ENCODE data around the gene LRRC37B.
"Not testable (repeated sequence)": the region's sequence is repeated elsewhere in the genome, so short reads cannot be mapped to it uniquely, and the experiment has no call there.

Gene LRRC37B

DNA sequence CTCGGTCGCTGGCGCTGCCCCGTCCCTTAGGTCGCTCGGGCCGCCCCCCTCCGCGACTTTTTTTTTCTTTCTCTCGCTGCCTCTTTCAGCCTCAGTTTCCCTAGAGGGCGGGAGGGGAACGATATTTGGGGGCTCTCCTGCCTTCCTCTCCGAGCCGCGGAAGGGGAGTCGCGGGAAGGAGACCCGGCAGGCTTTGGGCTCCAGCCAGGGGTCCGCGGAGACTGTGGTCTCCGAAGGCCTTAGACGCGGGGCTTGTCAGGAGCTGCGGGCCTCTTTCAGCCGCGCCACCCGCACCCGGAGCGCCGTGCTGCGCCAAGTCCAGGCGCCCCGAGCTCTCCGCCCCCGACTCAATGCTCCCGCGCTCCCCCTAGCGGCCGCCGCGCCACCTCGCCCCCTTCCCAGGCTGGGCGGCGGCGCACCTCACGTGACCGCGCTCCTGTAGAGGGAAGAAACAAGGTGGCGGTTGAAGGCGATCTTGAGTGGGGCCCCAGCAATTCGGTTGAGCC is at the start of gene LRRC37B:
Gene LRRC37B, plus strand, starts transcription at position 427 of the 506 bp plus-strand sequence. CDS start 14,010 bp downstream, outside the sequence.
- peak within 1 kb of the TSS; percentile 93 for H3K4me3 ChIP-seq (replicated peaks; ENCODE audit: low read depth, low read length)
- TF ChIP-seq, protein P1, sequence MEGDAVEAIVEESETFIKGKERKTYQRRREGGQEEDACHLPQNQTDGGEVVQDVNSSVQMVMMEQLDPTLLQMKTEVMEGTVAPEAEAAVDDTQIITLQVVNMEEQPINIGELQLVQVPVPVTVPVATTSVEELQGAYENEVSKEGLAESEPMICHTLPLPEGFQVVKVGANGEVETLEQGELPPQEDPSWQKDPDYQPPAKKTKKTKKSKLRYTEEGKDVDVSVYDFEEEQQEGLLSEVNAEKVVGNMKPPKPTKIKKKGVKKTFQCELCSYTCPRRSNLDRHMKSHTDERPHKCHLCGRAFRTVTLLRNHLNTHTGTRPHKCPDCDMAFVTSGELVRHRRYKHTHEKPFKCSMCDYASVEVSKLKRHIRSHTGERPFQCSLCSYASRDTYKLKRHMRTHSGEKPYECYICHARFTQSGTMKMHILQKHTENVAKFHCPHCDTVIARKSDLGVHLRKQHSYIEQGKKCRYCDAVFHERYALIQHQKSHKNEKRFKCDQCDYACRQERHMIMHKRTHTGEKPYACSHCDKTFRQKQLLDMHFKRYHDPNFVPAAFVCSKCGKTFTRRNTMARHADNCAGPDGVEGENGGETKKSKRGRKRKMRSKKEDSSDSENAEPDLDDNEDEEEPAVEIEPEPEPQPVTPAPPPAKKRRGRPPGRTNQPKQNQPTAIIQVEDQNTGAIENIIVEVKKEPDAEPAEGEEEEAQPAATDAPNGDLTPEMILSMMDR (IDR thresholded peaks at IDR 0.05; ENCODE audit: low read length, missing control alignments), result peak; percentile 45
- DNase-seq (ENCODE audit: low read depth), result peak; percentile 74

DNA sequence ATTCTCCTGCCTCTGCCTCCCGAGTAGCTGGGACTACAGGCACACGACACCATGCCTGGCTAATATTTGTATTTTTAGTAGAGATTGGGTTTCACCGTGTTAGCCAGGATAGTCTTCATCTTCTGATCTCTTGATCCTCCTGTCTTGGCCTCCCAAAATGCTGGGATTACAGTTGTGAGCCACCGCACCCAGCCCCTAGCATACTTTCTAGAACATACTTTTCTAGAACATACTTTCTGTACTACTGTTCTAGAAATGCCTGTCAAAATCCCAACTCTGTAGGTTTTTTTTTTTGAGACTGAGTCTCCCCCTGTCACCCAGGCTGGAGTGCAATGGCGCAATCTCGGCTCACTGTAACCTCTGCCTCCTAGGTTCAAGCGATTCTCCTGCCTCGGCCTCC is 43.1 kb upstream of the LRRC37B start:
- not testable (repeated sequence) for DNase-seq (ENCODE audit: low read depth); H3K4me3 ChIP-seq (replicated peaks; ENCODE audit: low read depth, low read length)

DNA sequence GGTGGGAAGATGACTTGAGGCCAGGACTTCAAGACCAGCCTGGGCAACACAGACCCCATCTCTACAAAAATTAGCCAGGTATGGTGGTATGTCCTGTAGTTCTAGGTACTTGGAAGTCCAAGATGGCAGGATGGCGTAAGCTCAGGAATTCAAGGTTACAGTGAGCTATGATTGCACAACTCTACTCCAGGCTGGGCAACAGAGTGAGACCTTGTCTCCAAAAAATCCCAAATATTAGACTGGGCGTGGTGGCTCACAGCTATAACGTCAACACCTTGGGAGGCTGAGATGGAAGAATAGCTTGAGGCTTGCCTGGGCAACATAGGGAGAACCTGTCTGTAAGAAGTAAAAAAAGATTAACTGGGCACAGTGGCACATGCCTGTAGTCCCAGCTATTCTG is 39.5 kb upstream of the LRRC37B start:
- no peak overlapping the region for H3K4me3 ChIP-seq (replicated peaks; ENCODE audit: low read depth, low read length)
- no peak for DNase-seq (ENCODE audit: low read depth)
- TF ChIP-seq, protein P1 (IDR thresholded peaks at IDR 0.05; ENCODE audit: low read length, missing control alignments), result no peak

DNA sequence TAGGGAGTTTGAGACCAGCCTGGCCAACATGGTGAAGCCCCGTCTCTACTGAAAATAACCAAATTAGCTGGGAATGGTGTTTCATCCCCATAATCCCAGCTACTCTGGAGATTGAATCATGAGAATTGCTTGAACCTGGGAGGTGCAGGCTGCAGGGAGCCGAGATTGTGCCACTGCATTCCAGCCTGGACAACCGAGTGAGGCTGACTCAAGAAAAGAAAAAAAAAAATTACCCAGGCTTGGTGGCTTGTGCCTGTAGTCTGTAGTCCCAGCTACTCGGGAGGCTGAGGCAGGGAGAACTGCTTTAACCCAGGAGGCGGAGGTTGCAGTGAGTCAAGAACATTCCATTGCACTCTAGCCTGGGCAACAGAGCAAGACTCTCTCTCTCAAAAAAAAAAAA is 36.8 kb upstream of the LRRC37B start:
- not testable (repeated sequence) for H3K4me3 ChIP-seq (replicated peaks; ENCODE audit: low read depth, low read length); DNase-seq (ENCODE audit: low read depth)

DNA sequence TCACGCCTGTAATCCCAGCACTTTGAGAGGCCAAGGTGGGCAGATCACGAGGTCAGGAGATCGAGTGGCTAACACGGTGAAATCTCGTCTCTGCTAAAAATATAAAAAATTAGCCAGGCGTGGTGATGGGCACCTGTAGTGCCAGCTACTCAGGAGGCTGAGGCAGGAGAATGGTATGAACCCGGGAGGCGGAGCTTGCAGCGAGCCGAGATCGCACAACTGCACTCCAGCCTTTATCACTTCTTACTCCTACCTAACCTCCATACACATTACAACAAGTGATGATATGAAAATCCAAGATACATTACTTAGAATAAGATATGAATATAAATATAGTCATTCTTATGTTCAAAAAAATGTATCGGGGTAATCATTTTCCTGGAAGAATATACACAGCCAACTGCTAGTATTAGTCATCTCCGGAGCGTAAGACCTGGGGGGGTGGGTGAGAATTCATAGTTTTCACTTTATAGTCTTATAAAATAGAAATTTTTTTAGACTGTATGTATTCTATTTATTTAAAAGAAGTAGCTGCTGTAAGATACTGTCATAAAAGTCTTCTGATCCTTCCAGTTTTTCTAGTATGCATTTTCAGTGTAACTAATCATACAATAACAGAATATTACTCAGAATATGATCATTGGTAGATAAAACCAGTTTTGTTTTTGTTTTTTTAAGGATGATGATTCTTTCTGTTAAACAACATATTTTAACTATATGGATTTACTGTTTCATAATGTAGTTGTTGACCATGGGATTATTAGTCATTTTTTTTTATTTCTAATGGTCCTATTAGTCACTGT is 32.7 kb upstream of the LRRC37B start:
- not testable (repeated sequence) for H3K4me3 ChIP-seq (replicated peaks; ENCODE audit: low read depth, low read length)
- DNase-seq (ENCODE audit: low read depth), result peak; percentile 7

DNA sequence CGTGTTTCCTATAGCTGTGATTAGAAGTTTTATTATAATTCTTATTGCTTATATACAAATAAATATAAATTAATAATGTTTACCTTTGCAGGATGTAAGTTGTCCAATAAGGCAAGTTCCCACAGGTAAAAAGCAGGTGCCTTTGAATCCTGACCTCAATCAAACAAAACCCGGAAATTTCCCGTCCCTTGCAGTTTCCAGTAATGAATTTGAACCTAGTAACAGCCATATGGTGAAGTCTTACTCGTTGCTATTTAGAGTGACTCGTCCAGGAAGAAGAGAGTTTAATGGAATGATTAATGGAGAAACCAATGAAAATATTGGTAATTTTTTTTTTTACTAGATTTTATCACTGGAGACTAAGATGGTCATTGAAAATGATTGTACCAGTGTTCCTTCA is 31.8 kb upstream of the LRRC37B start:
- H3K4me3 ChIP-seq (replicated peaks; ENCODE audit: low read depth, low read length); DNase-seq (ENCODE audit: low read depth): not testable (repeated sequence)

DNA sequence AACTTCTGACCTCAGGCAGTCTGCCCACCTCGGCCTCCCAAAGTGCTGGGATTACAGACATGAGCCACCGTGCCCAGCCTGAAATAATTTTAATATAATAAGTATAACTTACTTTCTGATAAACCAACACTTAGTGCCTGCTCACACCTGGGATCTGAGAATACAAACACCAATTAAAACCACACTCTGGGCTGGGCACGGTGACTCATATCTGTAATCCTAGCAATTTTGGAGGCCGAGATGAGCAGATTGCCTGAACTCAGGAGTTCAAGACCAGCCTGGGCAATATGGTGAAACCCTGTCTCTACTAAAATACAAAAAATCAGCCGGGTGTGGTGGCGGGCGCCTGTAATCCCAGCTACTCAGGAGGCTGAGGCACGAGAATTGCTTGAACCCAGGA is 15.4 kb upstream of the LRRC37B start:
- DNase-seq (ENCODE audit: low read depth); H3K4me3 ChIP-seq (replicated peaks; ENCODE audit: low read depth, low read length): not testable (repeated sequence)

DNA sequence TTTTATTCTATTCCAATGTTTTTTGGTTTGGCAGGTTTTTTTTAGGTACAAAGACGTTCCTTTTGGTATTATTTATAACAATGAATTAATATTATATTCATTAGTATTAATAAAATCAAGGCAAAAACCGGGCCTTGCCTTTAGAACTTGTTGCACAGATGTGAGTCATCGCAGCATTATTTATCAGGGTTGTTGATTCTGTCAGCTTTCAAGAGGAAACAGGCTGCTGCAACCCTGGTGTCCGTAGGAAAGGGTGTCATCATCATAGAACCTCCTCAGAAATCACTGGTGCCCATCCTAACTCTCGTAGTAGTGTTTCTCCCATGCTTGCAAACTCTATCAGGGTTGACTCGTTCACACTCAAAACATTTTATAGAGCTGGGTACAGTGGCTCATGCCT is 10.2 kb upstream of the LRRC37B start:
- H3K4me3 ChIP-seq (replicated peaks; ENCODE audit: low read depth, low read length), result no peak overlapping the region
- TF ChIP-seq, protein P1 (IDR thresholded peaks at IDR 0.05; ENCODE audit: low read length, missing control alignments), result no peak
- no peak for DNase-seq (ENCODE audit: low read depth)

DNA sequence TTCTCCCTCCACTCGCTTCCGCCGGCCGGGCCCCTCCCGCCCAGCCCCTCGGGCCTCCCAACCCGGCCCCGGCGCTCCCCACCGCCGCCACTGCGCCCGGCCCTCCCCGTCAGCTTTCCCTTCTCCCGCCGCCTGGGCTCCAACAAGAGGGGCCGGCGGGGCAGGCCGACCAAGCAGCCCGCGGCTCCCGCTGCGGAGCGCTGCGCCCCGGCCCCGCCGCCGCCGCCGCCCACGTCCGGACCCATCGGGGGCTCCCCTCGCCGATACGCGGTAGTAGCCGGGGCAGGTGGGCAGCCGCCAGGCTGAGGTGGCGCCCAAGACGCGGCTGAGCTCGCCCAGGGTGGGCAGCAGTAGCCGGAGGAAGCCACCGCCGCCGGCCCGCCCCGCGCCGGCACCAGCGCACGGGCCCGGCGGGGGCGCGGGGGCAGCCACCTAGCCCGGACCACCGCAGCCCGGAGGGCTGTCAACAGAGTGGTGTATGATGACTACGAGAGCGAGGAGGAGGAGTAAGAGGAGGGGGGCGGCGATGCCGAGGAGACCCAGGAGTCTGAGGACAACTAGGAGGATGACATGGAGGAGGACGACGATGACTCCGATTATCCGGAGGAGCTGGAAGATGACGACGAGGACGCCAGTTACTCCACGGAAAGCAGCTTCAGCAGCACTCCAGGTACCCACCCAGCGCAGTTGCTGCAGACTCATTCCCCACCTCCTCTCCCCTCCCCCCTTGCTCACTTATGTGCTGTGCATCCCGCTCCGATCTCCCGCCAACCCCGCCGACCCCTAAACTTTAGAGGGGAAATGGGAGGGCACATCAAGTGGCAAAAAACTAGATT is 498 bp downstream of the LRRC37B start:
- TF ChIP-seq, protein P1 (IDR thresholded peaks at IDR 0.05; ENCODE audit: low read length, missing control alignments), result no peak
- peak overlapping the region; percentile 93 for H3K4me3 ChIP-seq (replicated peaks; ENCODE audit: low read depth, low read length)
- peak; percentile 25 for DNase-seq (ENCODE audit: low read depth)

Measured in fibroblast of pulmonary artery (primary cell).